WTC11 (cell line): Measurements from ENCODE around the gene SMAD3. TPM values are rescaled to one million over a fixed set of nuclear protein-coding genes. Genes with fewer than 3 reads are reported as not detected.
"Not testable (repeated sequence)": the region's sequence is repeated elsewhere in the genome, so short reads cannot be mapped to it uniquely, and the experiment has no call there.

ENCODE experiments used
- ATAC-seq: fragments of 200-7000 bp; cut with Tn5 transposase; 2 replicates; pipeline ENCODE4 v1.10.0; 2021; ENCODE audit warnings: mild to moderate bottlenecking, moderate library complexity
- CTCF ChIA-PET: fragments of 300-600 bp; sonication (Branson Sonifier 250); formaldehyde crosslinking; loops from one replicate; lab custom pipeline; 2021; ENCODE audit warnings: antibody characterized with exemption; lab: Charles Lee
- POLR2A ChIA-PET: fragments of 350-600 bp; sonication (Branson Sonifier 250); formaldehyde crosslinking; loops from one replicate; lab custom pipeline; 2021; ENCODE audit warnings: antibody characterized with exemption; lab: Charles Lee
- DNase-seq: peaks from one replicate; pipeline ENCODE4 v3.0.0; 2021; ENCODE audit warnings: low spot score
- H3K27ac Mint-ChIP-seq: 2 replicates; pipeline ENCODE4 v1.8.0; 2021; ENCODE audit warnings: mixed read lengths
- H3K27me3 Mint-ChIP-seq: 2 replicates; pipeline ENCODE4 v1.8.0; 2021; ENCODE audit warnings: low read depth, mild to moderate bottlenecking, moderate library complexity, mixed read lengths
- H3K36me3 Mint-ChIP-seq: 2 replicates; pipeline ENCODE4 v1.8.0; 2021; ENCODE audit warnings: mixed read lengths
- H3K4me1 Mint-ChIP-seq: 2 replicates; pipeline ENCODE4 v1.8.0; 2022; ENCODE audit warnings: mixed read lengths
- H3K4me3 Mint-ChIP-seq: 2 replicates; pipeline ENCODE4 v1.8.0; 2021; ENCODE audit warnings: mild to moderate bottlenecking, moderate library complexity, mixed read lengths
- H3K9me3 Mint-ChIP-seq: 2 replicates; pipeline ENCODE4 v1.8.0; 2021; ENCODE audit warnings: mixed read lengths
- CREM ChIP-seq: sonication (generic); formaldehyde crosslinking; IDR thresholded peaks from 2 replicates; pipeline ENCODE4 v1.8.1; 2022; ENCODE audit warnings: mild to moderate bottlenecking, missing genetic modification reagents, moderate library complexity
- ETV6 ChIP-seq: sonication (generic); formaldehyde crosslinking; IDR thresholded peaks from 2 replicates; pipeline ENCODE4 v1.8.1; 2022; ENCODE audit warnings: mild to moderate bottlenecking, missing genetic modification reagents
- FOXJ3 ChIP-seq: sonication (generic); formaldehyde crosslinking; IDR thresholded peaks from 2 replicates; pipeline ENCODE4 v1.9.0; 2021; ENCODE audit warnings: missing genetic modification reagents, mild to moderate bottlenecking, borderline replicate concordance
- GRHL2 ChIP-seq: fragments of 250-450 bp; sonication (Bioruptor Pico); IDR thresholded peaks from 2 replicates; pipeline ENCODE4 v1.8.0; 2022; ENCODE audit warnings: mild to moderate bottlenecking, moderate library complexity; ENCODE audit not compliant: insufficient replicate concordance, severe bottlenecking
- HMGA2 ChIP-seq: fragments of 250-450 bp; sonication (Bioruptor Pico); IDR thresholded peaks from 2 replicates; pipeline ENCODE4 v1.4.0; 2021; ENCODE audit warnings: mild to moderate bottlenecking, moderate library complexity
- JAZF1 ChIP-seq: fragments of 250-450 bp; sonication (Bioruptor Pico); IDR thresholded peaks from 2 replicates; pipeline ENCODE4 v1.9.0; 2021; ENCODE audit warnings: moderate library complexity, mild to moderate bottlenecking, inconsistent platforms
- RELA ChIP-seq: sonication (generic); formaldehyde crosslinking; IDR thresholded peaks from 2 replicates; pipeline ENCODE4 v1.8.1; 2022; ENCODE audit warnings: missing genetic modification reagents, mild to moderate bottlenecking, borderline replicate concordance
- SOX15 ChIP-seq: fragments of 250-450 bp; sonication (Bioruptor Pico); IDR thresholded peaks from 2 replicates; pipeline ENCODE4 v1.9.0; 2021; ENCODE audit warnings: mild to moderate bottlenecking
- ZNF121 ChIP-seq: sonication (generic); formaldehyde crosslinking; IDR thresholded peaks from 2 replicates; pipeline ENCODE4 v1.8.0; 2023; ENCODE audit warnings: missing genetic modification reagents
- ZNF138 ChIP-seq: sonication (generic); formaldehyde crosslinking; conservative IDR thresholded peaks from 2 replicates; pipeline ENCODE4 v1.8.1; 2022; ENCODE audit warnings: mild to moderate bottlenecking, moderate library complexity, missing genetic modification reagents
- ZNF396 ChIP-seq: fragments of 250-450 bp; sonication (Bioruptor Pico); IDR thresholded peaks from 2 replicates; pipeline ENCODE4 v1.8.0; 2021; ENCODE audit warnings: mild to moderate bottlenecking, moderate library complexity, borderline replicate concordance
- ZNF416 ChIP-seq: fragments of 250-450 bp; sonication (Bioruptor Pico); IDR thresholded peaks from 2 replicates; pipeline ENCODE4 v1.9.0; 2021; ENCODE audit warnings: mild to moderate bottlenecking, inconsistent platforms
- total RNA-seq: library from RNA; stranded (reverse); gene quantifications from 3 replicates; pipeline ENCODE4 v1.2.3, GENCODE V29; 2021
- TF ChIP-seq, protein P1 (sequence below): sonication (generic); formaldehyde crosslinking; conservative IDR thresholded peaks from 2 replicates; pipeline ENCODE4 v1.8.1; 2022; ENCODE audit warnings: mild to moderate bottlenecking, missing genetic modification reagents
- TF ChIP-seq, protein P2 (sequence below): sonication (generic); formaldehyde crosslinking; IDR thresholded peaks from 2 replicates; pipeline ENCODE4 v1.8.1; 2023; ENCODE audit warnings: mild to moderate bottlenecking, missing genetic modification reagents, borderline replicate concordance
- TF ChIP-seq, protein P3 (sequence below): sonication (generic); formaldehyde crosslinking; IDR thresholded peaks from 2 replicates; pipeline ENCODE4 v1.8.1; 2023; ENCODE audit warnings: mild to moderate bottlenecking, missing genetic modification reagents, moderate library complexity
- TF ChIP-seq, protein P4 (sequence below): sonication (generic); formaldehyde crosslinking; IDR thresholded peaks from 2 replicates; pipeline ENCODE4 v1.8.0; 2022; ENCODE audit warnings: mild to moderate bottlenecking, missing genetic modification reagents
- TF ChIP-seq, protein P5 (sequence below): sonication (generic); formaldehyde crosslinking; IDR thresholded peaks from 2 replicates; pipeline ENCODE4 v1.8.1; 2023; ENCODE audit warnings: mild to moderate bottlenecking, missing genetic modification reagents
- TF ChIP-seq, protein P6 (sequence below): fragments of 250-450 bp; sonication (Bioruptor Pico); IDR thresholded peaks from 2 replicates; pipeline ENCODE4 v1.8.0; 2021; ENCODE audit warnings: mild to moderate bottlenecking

SMAD3 gene
- total RNA-seq, 1 experiment from 2014 or later: 34.6 TPM

DNA sequence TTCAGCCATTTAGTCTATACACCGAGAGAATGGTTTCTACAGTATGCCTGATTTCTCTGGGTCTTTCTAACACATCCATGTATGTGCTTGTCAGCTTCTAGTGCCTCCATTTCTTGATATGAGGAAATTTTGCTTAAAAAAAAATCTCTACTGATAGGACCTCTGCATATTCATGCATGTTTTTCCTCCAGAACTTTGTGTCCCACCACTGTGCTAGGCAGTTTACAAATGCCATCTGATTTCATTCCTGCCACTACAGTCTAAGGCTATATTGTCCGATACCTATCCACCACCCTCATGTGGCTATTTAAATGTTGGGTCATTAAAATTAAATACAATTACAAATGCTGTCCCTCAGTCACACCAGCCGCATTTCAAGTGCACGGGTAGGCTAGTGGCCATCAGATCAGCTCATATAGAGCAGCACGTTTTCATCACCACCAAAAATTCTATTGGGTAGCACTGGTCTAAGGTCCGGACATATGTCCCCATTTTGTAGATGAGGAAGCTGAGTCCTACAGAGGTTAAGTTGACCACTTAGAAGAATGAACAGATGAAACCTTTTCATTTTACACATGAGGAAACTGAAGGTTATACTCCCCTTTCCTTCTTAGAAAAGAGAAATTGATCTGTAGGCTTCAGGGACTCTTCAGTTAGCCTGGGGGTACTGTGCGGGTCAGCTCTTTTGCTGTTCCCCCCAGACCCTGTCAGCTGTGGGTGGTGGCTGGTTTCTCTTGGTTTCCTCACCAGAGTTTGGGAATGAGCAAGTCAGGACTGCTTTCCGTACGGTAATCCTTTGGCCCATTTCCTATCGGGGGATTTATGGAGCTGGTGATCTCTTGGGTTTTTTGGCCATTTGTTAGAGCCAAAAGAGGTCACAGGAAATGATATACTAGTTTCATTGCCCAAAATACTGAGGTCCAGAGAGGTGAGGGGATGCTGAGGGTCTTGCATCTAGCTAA is 56.5 kb downstream of the SMAD3 start:
- no peaks in the 10 kb centered on the region for H3K9me3 Mint-ChIP-seq
- H3K27ac Mint-ChIP-seq: no peak overlapping the region
- no peaks in the 10 kb centered on the region for H3K36me3 Mint-ChIP-seq
- peaks cover 46% of the 10 kb centered on the region for H3K4me1 Mint-ChIP-seq
- CTCF ChIA-PET: no interaction called here
- POLR2A ChIA-PET: no interaction called here
- H3K27me3 Mint-ChIP-seq: no peaks in the 10 kb centered on the region
- TF ChIP-seq, protein P1, sequence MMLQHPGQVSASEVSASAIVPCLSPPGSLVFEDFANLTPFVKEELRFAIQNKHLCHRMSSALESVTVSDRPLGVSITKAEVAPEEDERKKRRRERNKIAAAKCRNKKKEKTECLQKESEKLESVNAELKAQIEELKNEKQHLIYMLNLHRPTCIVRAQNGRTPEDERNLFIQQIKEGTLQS (CRISPR knock-in tag): no peak
- TF ChIP-seq FOXJ3 (no peak), JAZF1 (CRISPR knock-in tag) (no peak), RELA (CRISPR knock-in tag) (no peak), ZNF138 (no peak), ETV6 (no peak), SOX15 (CRISPR knock-in tag) (no peak), GRHL2 (CRISPR knock-in tag) (no peak), CREM (no peak), HMGA2 (CRISPR knock-in tag) (no peak), ZNF416 (no peak), ZNF121 (CRISPR knock-in tag) (no peak), ZNF396 (CRISPR knock-in tag) (no peak)
- TF ChIP-seq, protein P2, sequence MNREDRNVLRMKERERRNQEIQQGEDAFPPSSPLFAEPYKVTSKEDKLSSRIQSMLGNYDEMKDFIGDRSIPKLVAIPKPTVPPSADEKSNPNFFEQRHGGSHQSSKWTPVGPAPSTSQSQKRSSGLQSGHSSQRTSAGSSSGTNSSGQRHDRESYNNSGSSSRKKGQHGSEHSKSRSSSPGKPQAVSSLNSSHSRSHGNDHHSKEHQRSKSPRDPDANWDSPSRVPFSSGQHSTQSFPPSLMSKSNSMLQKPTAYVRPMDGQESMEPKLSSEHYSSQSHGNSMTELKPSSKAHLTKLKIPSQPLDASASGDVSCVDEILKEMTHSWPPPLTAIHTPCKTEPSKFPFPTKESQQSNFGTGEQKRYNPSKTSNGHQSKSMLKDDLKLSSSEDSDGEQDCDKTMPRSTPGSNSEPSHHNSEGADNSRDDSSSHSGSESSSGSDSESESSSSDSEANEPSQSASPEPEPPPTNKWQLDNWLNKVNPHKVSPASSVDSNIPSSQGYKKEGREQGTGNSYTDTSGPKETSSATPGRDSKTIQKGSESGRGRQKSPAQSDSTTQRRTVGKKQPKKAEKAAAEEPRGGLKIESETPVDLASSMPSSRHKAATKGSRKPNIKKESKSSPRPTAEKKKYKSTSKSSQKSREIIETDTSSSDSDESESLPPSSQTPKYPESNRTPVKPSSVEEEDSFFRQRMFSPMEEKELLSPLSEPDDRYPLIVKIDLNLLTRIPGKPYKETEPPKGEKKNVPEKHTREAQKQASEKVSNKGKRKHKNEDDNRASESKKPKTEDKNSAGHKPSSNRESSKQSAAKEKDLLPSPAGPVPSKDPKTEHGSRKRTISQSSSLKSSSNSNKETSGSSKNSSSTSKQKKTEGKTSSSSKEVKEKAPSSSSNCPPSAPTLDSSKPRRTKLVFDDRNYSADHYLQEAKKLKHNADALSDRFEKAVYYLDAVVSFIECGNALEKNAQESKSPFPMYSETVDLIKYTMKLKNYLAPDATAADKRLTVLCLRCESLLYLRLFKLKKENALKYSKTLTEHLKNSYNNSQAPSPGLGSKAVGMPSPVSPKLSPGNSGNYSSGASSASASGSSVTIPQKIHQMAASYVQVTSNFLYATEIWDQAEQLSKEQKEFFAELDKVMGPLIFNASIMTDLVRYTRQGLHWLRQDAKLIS (CRISPR knock-in tag): no peak
- TF ChIP-seq, protein P3, sequence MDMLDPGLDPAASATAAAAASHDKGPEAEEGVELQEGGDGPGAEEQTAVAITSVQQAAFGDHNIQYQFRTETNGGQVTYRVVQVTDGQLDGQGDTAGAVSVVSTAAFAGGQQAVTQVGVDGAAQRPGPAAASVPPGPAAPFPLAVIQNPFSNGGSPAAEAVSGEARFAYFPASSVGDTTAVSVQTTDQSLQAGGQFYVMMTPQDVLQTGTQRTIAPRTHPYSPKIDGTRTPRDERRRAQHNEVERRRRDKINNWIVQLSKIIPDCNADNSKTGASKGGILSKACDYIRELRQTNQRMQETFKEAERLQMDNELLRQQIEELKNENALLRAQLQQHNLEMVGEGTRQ (CRISPR knock-in tag): no peak
- TF ChIP-seq, protein P4, sequence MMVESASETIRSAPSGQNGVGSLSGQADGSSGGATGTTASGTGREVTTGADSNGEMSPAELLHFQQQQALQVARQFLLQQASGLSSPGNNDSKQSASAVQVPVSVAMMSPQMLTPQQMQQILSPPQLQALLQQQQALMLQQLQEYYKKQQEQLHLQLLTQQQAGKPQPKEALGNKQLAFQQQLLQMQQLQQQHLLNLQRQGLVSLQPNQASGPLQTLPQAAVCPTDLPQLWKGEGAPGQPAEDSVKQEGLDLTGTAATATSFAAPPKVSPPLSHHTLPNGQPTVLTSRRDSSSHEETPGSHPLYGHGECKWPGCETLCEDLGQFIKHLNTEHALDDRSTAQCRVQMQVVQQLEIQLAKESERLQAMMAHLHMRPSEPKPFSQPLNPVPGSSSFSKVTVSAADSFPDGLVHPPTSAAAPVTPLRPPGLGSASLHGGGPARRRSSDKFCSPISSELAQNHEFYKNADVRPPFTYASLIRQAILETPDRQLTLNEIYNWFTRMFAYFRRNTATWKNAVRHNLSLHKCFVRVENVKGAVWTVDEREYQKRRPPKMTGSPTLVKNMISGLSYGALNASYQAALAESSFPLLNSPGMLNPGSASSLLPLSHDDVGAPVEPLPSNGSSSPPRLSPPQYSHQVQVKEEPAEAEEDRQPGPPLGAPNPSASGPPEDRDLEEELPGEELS: no peak
- TF ChIP-seq, protein P5, sequence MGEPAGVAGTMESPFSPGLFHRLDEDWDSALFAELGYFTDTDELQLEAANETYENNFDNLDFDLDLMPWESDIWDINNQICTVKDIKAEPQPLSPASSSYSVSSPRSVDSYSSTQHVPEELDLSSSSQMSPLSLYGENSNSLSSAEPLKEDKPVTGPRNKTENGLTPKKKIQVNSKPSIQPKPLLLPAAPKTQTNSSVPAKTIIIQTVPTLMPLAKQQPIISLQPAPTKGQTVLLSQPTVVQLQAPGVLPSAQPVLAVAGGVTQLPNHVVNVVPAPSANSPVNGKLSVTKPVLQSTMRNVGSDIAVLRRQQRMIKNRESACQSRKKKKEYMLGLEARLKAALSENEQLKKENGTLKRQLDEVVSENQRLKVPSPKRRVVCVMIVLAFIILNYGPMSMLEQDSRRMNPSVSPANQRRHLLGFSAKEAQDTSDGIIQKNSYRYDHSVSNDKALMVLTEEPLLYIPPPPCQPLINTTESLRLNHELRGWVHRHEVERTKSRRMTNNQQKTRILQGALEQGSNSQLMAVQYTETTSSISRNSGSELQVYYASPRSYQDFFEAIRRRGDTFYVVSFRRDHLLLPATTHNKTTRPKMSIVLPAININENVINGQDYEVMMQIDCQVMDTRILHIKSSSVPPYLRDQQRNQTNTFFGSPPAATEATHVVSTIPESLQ (CRISPR knock-in tag): no peak
- TF ChIP-seq, protein P6, sequence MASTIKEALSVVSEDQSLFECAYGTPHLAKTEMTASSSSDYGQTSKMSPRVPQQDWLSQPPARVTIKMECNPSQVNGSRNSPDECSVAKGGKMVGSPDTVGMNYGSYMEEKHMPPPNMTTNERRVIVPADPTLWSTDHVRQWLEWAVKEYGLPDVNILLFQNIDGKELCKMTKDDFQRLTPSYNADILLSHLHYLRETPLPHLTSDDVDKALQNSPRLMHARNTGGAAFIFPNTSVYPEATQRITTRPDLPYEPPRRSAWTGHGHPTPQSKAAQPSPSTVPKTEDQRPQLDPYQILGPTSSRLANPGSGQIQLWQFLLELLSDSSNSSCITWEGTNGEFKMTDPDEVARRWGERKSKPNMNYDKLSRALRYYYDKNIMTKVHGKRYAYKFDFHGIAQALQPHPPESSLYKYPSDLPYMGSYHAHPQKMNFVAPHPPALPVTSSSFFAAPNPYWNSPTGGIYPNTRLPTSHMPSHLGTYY: no peak
- ATAC-seq (no peak), DNase-seq (no peak)
- H3K4me3 Mint-ChIP-seq: no peak overlapping the region

DNA sequence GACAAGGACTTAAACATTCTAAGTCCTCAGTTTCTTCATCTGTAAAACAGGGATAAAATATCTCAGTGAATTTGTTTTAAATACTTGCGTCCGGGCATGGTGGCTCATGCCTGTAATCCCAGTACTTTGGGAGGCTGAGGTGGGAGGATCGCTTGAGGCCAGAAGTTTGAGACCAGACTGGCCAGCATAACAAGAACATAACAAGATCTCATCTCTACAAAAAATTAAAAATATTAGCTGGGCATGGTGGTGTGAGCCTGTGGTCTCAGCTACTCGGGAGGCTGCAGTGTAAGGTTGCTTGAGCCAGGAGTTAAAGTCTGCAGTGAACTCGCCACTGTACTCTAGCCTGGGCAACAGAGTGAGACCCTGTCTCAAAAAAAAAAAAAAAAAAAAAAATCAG is 57.4 kb downstream of the SMAD3 start:
- peaks cover 51% of the 10 kb centered on the region for H3K4me1 Mint-ChIP-seq
- not testable (repeated sequence) for DNase-seq, H3K4me3 Mint-ChIP-seq, H3K36me3 Mint-ChIP-seq, ATAC-seq, H3K9me3 Mint-ChIP-seq, H3K27me3 Mint-ChIP-seq, H3K27ac Mint-ChIP-seq
- CTCF ChIA-PET: interaction anchor here (0.7 to 1.8 kb wide), 2 partner anchors 12 to 43 kb away, joined by 3 to 4 read pairs; no protein-coding TSS in a partner anchor
- POLR2A ChIA-PET: interaction anchor here (0.6 kb wide), 1 partner anchor 115 kb away, joined by 7 read pairs; no protein-coding TSS in a partner anchor

DNA sequence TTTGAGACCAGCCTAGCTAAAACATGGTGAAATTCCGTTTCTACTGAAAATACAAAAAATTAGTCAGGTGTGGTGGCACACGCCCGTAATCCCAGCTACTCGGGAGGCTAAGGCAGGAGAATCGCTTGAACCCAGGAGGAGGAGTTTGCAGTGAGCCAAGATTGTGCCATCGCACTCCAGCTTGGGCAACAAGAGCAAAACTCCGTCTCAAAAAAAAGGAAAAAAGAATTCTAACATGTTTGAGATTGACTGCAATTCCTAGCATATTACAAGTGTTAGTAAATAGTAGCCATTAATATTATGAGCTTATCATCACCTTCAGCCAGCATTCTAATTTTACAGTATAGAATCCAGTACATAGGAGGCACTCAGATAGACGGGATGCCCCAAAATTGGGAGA is 57.9 kb downstream of the SMAD3 start:
- POLR2A ChIA-PET: interaction anchor here (0.6 kb wide), 1 partner anchor 115 kb away, joined by 7 read pairs; no protein-coding TSS in a partner anchor
- not testable (repeated sequence) for H3K27ac Mint-ChIP-seq, ATAC-seq, H3K4me3 Mint-ChIP-seq, H3K27me3 Mint-ChIP-seq, DNase-seq, H3K36me3 Mint-ChIP-seq, H3K9me3 Mint-ChIP-seq
- CTCF ChIA-PET: interaction anchor here (0.7 to 1.8 kb wide), 3 partner anchors 11 to 177 kb away, joined by 3 to 4 read pairs (median 4); no protein-coding TSS in a partner anchor
- H3K4me1 Mint-ChIP-seq: peaks cover 51% of the 10 kb centered on the region
